Vagina (tissue), 2 donors: ENCODE measurements around the gene HLA-DMA.

Experiments used
- CTCF ChIP-seq, 3 experiments: fragments of 450-650 bp in 2 of 3; fragments of 200-600 bp in 1 of 3; sonication (generic) in 1 of 3; IDR thresholded peaks; one replicate each; pipeline ENCODE4 v1.5.1; 2017 to 2019; ENCODE audit warnings: antibody characterized with exemption in 3 of 3, mild to moderate bottlenecking in 2 of 3, moderate library complexity in 2 of 3
- POLR2AphosphoS5 ChIP-seq, 2 donors: sonication (generic); formaldehyde crosslinking; IDR thresholded peaks; one replicate each; pipeline ENCODE4 v1.9.0; 2017; ENCODE audit warnings: antibody characterized with exemption in 2 of 2, mild to moderate bottlenecking in 2 of 2, low read depth in 1 of 2; ENCODE audit not compliant: insufficient read depth in 1 of 2

GRCh38 chr6:32976334-32977069 is 23.6 kb upstream of the HLA-DMA start:
- TF ChIP-seq POLR2AphosphoS5 (IDR thresholded peaks at IDR 0.05; ENCODE audit: insufficient read depth in 1 of 2, low read depth in 1 of 2) (no peak), CTCF (IDR thresholded peaks at IDR 0.05) (no peak)
